ENCODE data around the gene COL23A1. TPM values are rescaled to one million over a fixed set of nuclear protein-coding genes. Genes with fewer than 3 reads are reported as not detected.
"Not testable (repeated sequence)": the region's sequence is repeated elsewhere in the genome, so short reads cannot be mapped to it uniquely, and the experiment has no call there.

The COL23A1 gene
- total RNA-seq, 2 donors from 2014 or later, result 2.0 to 3.0 TPM

DNA sequence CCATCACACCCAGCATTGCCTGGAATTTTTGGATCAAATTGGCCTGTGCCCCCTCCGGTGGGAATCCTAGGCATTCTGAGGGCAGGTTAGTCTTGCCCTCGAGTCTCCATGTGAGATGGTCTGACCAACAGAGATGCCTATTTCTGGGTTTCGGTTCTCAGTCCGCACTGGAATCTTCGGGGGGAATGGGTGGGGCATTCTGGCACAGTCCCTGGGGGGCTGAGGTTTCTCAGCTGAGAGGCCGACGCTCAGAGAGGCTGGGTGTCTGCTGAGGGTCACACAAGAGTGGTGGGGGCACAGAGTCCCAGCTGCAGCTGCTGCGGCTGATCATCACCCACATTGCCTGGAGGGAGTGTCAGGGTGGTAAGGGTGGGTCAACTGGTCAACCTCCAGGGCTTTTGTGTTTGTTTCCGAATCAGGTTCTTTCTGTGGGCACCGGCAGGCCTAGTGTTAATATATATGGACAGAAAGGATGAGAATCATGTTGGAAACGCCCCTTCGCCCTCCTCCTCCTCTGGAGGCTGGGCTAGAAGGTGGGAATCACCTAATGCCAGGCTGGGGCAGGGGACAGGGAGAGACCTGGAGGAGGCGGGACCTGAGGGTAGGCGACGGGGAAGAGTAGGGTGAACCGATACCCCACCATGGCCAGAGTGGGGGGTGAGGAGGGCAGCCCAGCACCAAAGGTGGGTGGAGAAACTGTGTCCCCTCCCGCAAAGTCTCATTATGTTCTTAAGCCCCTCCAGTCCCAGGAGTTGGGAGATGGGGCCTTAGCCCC lies 208.1 kb downstream of the COL23A1 start:
- intact Hi-C loops (cut with DNase I), result no loop called here
- DNase-seq (ENCODE audit: low spot score), result peak; percentile 43

DNA sequence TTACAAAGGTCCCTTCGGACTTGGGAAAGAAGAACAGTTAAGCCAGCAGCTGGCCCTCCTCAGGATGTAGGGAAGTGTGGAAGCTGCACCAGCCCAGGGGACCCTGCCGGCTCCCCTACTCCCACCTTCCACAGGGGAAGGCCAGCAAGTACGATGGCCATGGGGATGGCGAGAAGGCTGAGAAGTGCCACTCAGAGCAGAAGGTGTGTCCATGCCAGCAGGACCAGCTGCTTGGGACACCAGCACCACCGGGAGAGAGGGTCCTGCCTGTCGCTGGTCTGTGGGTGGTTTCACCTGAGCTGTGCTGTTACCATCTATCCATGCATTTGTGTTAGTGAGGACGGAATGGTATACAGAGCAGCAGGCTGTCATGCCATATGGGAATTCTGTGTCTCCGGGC lies 209.0 kb downstream of the COL23A1 start:
- peak; percentile 59 for DNase-seq (ENCODE audit: low spot score)
- intact Hi-C loops (cut with DNase I), result no loop called here

DNA sequence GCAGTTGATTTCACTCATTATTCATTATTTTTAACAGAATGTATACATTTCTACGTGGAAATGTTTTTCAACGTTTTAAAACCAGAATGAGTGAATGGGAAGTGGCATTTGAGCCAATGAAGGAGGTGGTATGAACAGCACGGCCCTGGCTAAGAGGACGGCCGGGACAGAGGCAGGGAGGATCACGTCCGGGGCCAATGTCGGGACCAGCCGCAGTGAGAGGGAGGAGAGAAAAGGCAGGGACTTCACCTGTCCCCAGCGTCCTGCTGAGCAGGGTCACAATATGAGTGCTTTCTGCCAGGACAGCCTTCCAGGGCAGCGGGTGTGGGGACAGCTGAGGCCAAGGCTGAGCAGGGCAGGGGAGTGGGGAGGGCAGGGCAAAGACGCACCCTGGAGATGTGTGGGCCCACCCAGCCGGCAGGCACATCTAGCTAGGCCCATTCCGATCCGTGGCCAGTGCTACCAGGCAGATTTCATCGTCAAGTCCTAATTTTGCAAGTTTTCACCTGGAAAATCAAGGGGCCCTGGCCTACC lies 209.6 kb downstream of the COL23A1 start:
- intact Hi-C loops (cut with DNase I), result no loop called here
- DNase-seq (ENCODE audit: low spot score), result peak; percentile 66

DNA sequence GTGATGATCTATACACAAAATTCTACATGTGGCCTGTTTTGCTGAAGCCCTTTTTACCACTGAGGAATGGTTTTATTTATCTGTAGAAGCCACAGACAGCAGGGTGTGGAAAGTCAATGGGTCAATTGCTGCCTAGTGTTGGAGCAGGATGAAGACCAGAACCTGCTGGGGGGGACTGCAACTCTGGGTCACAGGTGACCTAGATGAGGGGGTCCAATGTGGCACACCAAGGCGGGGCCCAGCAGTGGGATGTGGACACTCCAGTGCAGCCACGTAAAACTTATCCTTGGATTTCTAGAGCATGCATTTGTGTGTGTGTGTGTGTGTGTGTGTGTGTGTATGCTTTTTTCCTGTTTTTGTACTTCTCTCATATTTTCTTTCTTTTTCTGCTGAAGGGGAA lies 210.1 kb downstream of the COL23A1 start:
- peak; percentile 64 for DNase-seq (ENCODE audit: low spot score)
- intact Hi-C loops (cut with DNase I), result no loop called here

DNA sequence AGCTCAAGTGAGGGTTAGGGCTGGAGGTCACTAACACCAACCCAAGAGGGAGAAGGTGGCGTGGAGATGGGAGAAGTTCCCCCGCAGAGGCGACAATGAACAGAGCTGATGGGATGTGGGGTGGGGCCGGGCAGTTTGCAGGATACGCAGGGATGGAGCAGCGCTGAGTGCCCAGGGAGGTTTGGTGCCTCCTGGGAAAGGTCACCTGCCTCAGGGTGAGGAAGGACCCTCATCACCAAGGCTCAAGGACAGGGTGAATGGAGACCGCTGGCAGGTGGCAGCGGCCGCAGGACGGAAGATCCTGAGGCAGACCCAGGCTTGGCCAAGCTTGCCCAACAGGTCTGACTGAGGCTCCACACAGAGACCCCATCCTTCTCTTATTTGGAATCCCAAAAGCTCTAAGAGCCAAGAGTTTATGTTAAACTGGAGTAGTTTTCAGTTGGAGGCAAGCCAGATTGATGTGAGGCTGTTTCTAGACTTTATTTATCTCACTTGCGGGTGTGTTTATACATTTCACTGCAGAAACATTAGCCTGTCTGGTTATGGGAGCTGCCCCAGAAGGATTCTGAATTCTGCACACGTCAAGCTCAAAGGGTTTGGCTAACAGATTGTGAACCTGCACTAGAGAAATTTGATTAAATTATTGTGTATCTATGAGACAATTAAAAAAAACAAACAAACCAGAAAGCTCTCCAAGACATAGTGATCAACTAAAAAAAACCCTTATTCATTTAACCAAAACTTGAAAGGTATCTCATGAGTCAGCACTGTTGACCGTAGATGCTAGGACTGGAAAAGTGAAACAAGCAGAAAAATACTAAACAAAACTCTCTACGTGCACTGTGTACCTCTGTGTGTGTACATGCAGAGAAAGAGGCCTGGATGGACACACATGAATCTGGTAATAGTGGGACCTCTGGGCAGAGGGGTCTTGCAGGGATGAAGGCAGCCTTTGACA lies 211.4 kb downstream of the COL23A1 start:
- intact Hi-C loops (cut with DNase I), result no loop called here
- peak; percentile 40 for DNase-seq (ENCODE audit: low spot score)

DNA sequence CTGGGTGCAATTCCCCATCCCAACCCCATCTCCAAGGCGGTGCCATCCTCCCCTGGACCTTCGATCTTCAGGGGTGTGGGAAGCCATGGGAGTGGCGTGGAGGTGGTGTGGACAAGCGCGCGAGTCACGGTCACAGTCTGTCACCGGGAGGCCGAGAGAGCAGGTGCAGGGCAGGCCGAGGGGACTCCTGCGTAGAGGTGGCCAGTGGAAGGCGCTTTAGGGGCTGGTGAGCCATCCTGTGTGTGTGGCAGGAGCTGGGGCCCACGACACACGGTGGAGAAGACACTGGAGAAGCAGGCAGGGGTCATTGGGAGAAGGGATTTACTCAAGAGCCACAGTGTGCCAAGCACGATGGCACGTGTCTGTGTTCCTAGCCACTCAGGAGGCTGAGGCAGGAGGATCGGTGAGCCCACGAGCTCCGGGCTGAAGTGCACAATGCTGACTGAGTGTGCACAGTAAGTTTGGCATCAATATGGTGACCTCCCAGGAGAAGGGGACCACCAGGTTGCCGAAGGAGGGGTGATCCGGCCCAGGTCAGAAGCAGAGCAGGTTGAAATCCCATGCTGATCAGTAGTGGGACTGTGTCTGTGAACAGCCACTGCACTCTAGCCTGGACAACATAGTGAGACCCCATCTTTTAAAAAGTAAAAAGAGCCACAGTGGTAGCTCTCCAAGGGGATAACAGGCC lies 212.5 kb downstream of the COL23A1 start:
- DNase-seq (ENCODE audit: low spot score), result peak; percentile 54
- intact Hi-C loops (cut with DNase I), result no loop called here

DNA sequence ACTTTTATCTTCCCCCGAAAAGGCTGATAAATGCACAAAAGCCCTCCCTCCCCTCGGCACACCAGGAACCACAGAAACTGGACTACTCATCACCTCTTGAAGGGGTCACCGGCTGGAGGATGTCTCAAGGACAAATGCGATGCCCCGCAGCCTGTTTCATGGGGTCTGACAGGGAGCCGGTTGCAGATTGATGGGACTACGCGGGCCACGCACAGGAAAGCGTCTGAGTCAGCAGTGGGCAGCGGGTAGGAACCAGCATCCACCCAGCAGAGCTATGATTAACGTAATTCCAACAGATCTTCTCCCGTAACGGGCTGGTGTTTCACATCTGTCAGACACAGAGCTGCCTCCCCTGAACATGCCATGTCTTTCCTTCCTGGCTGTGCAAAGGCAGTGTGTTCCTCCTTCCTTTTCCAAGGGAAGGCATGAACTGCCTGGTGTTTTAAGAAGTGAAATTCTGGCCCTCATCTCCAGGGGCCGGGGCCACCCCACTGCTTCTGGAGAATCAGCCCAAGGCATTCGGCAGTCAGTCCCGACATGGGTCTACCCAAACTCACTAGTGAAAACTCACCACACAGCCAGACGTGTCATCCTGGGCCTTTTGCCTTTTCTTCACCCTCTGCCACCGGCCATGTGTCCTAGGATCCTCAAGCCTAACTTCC lies 213.1 kb downstream of the COL23A1 start:
- peak; percentile 64 for DNase-seq (ENCODE audit: low spot score)
- intact Hi-C loops (cut with DNase I), result no loop called here

DNA sequence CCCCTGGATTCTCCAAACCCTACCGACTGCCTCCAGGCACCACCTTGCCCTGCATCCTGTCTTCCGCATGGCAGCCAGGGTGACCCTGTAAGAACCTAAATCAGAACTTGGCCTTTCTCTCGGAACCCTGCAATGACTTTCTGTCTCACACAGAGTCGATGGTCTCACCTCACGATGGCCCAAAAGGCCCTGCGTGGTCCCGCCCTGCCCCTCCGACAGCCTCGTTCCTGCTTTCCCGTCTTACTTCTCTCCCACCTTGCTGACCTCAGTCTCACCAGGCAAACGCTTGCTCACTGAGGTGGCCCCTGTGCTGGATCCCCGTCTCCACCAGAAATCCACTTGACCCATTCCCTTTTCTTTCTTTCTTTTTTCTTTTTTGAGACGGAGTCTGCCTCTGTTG lies 214.8 kb downstream of the COL23A1 start:
- DNase-seq (ENCODE audit: low spot score), result no peak
- intact Hi-C loops (cut with DNase I), result no loop called here

DNA sequence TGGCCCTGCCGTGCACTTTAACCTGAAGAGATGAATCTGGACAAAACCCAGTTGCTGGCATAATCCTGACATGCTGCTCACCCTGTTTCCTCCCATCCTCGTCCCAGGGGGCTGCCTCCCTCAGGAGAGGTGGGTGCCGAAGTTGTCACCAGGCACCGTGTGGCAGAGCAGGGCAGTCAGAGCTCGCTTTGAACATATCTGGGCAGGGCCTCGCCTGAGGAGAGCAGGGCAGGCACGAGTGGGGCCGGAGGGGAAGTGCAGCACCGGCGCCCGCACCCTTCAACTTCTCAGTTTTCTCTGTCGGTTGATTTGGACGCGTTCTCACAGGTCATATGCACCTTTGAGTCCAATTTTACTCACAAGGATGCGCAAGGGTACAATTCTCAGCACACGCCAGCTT lies 216.5 kb downstream of the COL23A1 start:
- DNase-seq (ENCODE audit: low spot score), result peak; percentile 77
- intact Hi-C loops (cut with DNase I), result no loop called here

DNA sequence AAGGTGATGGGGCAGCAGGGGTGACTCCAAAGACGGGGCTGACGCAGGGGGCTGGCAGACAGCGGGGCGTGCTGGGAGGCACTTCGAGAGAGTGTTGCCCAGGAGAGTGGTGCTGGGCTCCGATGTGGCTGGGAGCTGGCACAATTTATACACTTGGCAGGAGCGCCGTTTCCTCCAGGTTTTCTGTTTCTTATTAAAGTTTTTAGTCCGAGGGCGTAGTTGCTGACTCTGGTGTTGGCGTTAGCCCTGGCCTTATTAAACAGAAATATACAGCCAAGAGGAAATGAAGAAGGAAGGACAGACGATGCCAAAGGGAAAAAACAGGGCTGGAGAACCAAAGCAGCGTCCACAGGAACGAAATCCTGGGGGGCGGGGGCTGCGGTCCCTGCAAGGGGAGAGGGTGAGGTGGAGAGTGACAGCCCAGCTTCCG lies 218.0 kb downstream of the COL23A1 start:
- intact Hi-C loops (cut with DNase I), result no loop called here
- no peak for DNase-seq (ENCODE audit: low spot score)

DNA sequence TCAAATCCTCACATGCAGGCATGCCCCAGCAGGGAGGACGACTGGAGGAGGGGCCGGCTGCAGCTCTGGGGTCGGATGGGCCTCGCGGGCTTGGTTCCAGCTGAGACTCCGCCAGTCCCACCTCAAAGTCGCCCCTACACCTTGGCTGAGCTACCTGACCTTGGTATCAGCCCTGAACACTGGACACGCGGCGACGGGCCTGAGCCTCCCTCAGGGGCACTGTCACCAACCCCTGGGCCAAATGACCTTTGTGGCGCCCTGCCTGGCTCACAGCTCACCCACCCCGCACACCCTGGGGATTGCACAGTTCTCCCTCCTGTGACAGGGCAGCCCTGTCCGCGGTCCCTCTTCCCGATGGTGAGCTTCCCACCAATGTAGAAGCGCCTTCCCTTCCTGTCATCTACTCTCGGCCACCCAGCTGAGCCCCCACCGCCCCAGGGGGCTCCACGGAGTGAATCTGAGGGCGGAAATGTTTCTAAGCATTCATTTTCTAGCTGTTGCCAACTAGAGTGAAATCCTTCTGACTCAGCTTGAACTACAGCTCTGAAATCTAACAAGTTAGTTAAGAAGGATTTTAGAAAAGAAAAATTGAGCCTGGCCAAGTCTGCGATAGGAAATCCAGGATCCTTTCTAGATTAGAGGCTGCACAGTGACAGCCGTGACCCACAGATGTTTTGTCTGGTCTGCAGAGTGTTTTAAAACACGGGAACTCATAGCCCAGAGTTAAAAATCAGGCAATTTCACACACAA lies 218.7 kb downstream of the COL23A1 start:
- intact Hi-C loops (cut with DNase I), result no loop called here
- no peak for DNase-seq (ENCODE audit: low spot score)

DNA sequence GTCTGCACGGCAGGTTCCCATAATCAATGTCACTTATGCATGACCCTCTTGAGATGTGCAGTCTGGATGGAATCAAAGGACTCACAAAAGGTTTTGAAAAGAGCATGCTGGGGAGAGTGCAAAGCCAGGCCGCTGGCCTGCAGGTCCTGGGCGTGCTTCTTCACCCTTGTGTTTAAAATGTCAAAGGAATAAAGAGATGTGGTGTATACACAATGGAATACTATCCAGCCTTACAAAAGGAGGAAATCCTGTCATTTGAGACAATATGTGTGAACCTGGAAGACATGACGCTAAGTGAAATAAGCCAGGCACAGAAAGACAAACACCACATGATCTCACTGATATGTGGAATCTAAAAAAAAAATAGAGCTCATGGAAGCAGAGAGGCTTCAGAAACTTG lies 220.1 kb downstream of the COL23A1 start:
- DNase-seq (ENCODE audit: low spot score), result no peak
- intact Hi-C loops (cut with DNase I), result no loop called here

DNA sequence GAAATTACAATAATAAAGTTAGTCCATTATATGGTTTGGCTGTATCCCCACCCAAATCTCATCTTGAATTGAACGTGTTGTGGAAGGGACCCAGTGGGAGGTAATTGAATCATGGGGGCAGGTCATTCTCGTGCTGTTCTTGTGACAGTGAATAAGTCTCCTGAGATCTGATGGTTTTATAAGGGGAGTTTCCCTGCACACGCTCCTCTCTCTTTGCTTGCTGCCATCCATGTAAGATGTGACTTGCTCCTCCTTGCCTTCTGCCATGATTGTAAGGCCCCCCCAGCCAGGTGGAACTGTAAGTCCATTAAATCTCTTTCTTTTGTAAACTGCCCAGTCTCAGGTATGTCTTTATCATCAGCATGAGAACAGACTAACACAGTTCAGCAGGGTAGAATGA lies 220.7 kb downstream of the COL23A1 start:
- DNase-seq (ENCODE audit: low spot score), result not testable (repeated sequence)

DNA sequence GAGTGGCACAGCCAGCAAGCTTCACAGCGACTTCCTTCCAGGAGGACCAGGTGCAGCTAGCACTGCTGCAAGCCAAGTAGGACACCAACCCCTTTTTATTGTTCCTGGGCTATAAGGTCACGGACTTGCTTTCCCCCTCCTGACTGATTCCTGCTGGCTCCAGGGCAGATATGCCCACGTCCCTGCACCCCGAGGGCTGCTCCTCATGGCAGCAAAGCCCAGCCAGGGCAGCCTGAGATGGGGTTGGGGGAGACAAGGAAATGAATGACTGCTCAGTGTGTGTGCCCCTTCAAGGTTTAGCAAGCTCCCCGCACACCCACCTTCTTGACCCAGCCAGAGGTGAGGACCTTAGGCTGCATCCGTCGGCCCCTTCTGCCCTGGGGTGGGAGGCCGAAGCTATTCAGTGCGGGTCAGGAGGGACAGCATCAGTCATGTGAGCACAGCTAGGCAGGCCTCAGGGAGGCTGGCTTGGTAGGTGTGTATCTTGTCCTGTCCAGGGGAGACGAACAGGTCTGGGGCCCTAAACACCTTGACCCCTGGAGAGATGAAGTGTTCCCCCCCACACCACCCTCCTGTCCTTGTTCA lies 221.4 kb downstream of the COL23A1 start:
- intact Hi-C loops (cut with DNase I), result loop anchor here in 1 of 2 donors (1.0 kb wide), 1 partner anchor 15 kb away; no protein-coding TSS in a partner anchor
- DNase-seq (ENCODE audit: low spot score), result no peak

More for the DNA sequence above, 220.7 kb downstream of the COL23A1 start:
- intact Hi-C loops (cut with DNase I), result not testable (repeated sequence)

DNA sequence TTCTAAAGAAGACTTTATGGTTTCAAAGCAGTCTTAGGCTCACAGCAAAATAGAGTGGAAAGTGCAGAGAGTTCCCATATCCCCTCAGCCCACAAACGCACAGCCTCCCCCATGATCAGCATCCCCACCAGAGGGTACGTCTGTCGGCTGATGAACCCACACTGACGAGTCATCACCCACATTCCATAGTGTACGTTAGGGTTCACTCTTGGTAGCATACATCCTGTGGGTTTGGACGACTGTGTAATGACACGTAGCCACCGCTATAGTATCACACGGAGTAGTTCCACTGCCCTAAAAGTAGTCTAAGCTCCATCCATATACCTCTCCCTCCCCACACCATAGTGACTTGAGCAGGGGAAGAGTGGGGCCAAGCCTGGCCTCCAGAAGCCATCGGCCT lies 221.9 kb downstream of the COL23A1 start:
- peak; percentile 16 for DNase-seq (ENCODE audit: low spot score)
- intact Hi-C loops (cut with DNase I), result loop anchor here in 1 of 2 donors (1.0 kb wide), 1 partner anchor 16 kb away; no protein-coding TSS in a partner anchor

DNA sequence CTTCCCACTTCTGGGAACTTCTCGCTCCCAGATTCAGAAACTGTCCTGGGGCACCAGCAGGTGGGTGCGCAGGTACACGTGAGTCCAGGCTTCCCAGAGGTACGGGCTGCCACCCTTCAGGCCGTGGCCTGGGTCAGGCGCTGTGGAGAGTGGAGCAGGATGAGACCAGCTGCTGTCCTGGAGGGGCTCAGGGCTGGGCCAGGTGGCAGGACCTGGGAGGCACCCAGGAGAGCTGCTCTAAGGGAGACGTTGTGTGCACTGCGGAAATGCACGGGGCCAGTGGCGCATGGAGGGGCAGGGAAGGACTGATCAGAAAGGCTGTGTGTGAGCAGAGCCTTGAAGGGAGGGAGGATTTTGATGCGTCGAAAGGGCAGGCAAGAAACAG lies 222.5 kb downstream of the COL23A1 start:
- DNase-seq (ENCODE audit: low spot score), result peak; percentile 69
- intact Hi-C loops (cut with DNase I), result loop anchor here in 1 of 2 donors (1.0 kb wide), 1 partner anchor 17 kb away; no protein-coding TSS in a partner anchor

DNA sequence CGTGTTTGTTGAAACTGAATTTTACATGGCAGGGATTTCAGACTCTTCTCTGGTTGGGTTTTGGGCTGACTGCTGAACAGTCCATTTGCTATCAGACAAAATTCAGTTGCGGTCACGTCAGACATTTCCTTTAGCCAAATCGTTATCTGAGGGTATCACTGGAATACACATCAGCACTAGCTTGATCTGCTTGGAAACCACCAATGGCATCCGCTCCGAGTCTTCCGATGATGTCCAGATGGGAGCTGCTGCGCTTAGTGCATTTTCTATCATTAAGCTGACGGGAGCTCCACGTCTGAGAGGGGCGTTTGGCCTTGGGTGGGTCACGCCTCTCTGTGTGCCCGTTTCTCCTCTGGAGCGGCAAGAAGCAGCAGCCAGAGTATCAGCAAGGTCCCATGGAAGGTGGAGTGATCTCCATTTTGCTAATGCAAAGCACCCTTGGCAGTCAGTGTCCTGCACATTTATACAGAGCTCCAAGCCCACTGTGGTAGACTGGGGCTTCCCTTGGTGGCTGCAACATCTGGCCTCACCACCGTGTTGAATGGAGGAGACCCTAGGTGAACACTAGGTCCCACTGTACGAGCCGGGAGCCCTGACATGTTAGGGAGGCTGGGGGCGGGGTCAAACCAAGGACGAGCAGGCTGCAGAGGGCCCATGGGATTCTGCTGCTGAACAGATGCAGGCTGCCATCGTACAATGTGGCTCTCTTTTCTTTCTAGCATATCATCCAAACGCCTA lies 223.0 kb downstream of the COL23A1 start:
- peak; percentile 71 for DNase-seq (ENCODE audit: low spot score)
- intact Hi-C loops (cut with DNase I), result no loop called here
